Measurements from ENCODE around the gene MGARP.

DNA sequence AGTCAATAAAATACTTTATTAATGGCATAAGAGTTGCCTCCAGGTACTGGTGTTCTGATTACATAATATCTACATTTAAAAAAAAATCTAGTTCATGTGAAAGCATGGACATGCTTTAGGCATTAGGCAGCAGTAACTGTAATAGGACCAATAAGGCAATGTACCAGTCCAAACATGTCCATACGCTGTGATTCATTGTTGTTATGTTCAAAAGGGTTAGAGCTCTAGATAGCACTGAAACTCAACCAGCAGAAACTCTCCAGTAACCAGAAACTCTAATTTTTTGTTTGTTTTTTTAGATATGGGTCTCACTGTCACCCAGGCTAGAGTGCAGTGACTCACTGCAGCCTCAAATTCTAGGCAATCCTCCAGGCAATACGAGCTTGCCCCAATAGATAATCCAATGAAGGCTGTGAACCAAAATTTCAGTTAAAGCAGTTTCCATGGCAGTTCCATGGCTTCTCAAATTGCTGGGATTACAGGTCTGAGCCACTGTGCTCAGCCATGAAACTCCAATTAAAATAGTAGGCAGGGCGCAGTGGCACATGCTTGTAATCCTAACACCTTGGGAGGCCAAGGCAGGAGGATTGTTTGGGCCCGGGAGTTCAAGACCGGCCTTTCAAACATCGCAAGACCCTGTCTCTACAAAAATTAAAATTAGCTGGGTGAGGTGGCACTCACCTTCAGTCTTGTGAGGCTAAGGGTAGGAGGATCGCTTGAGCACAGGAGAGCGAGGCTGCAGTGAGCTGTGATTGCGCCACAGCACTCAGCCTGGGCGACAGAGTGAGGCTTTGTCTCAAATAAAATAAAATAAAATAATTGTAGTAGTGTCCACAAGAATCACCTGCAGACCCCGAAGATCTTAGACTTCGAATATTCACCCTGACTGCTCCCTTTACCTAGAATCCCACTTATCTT is 36.3 kb downstream of the MGARP start:
- TF ChIP-seq EZH2 (IDR thresholded peaks at IDR 0.05; ENCODE audit: insufficient read depth, poor library complexity, severe bottlenecking) (no peak), EZH2phosphoT487 (IDR thresholded peaks at IDR 0.05; ENCODE audit: insufficient read depth, low read depth) (no peak)

All from GM23248 (cell line).